GM12873 (cell line): ENCODE results near the gene EPHA1.

ENCODE experiments used
- CTCF ChIP-seq: IDR thresholded peaks from 2 replicates; pipeline ENCODE4 v1.5.1; 2012; ENCODE audit warnings: low read depth, mild to moderate bottlenecking, moderate library complexity, low read length, control low read depth; ENCODE audit not compliant: insufficient read depth; ENCODE audit errors: missing control alignments

Gene EPHA1

GRCh38 chr7:143429770-143430698 is 21.4 kb upstream of the EPHA1 start:
- TF ChIP-seq CTCF: no peak

GRCh38 chr7:143426479-143427142 is 18.0 kb upstream of the EPHA1 start:
- no peak for TF ChIP-seq CTCF

- TF ChIP-seq CTCF: no peak
Measured at GRCh38 chr7:143422033-143422432, 13.4 kb upstream of the EPHA1 start.

- TF ChIP-seq CTCF: no peak
Measured at GRCh38 chr7:143419880-143420279, 11.2 kb upstream of the EPHA1 start.

- TF ChIP-seq CTCF: no peak
Measured at GRCh38 chr7:143418681-143419458, 10.2 kb upstream of the EPHA1 start.

- TF ChIP-seq CTCF: no peak
Measured at GRCh38 chr7:143417734-143418383, 9.2 kb upstream of the EPHA1 start.
